Thyroid gland (tissue), 4 donors: ENCODE measurements around the gene SLC45A2.

ENCODE experiments used
- CTCF ChIP-seq, 6 experiments: fragments of 200-600 bp in 3 of 6; fragments of 450-650 bp in 3 of 6; sonication (generic) in 3 of 6; IDR thresholded peaks; one replicate each; pipeline ENCODE4 v1.5.1; 2016 to 2019; ENCODE audit warnings: antibody characterized with exemption in 6 of 6, mild to moderate bottlenecking in 2 of 6, inconsistent platforms in 1 of 6, moderate library complexity in 1 of 6
- POLR2A ChIP-seq, 2 donors: fragments of 450-650 bp; IDR thresholded peaks; one replicate each; pipeline ENCODE4 v1.6.1; 2017; ENCODE audit warnings: antibody characterized with exemption in 2 of 2, mild to moderate bottlenecking in 2 of 2, moderate library complexity in 1 of 2

- TF ChIP-seq CTCF (IDR thresholded peaks at IDR 0.05), result no peak
- TF ChIP-seq POLR2A (IDR thresholded peaks at IDR 0.05), result no peak
These were observed 56.2 kb downstream of the SLC45A2 start for GRCh38 chr5:33928283-33928682.
